NB4 (cell line): ENCODE measurements around the gene TBC1D2B.

Experiments
- CTCF ChIP-seq: IDR thresholded peaks from one replicate; pipeline ENCODE4 v1.5.1; 2012; ENCODE audit warnings: low read depth, low read length
- MAX ChIP-seq: IDR thresholded peaks from 2 replicates; pipeline ENCODE4 v1.6.1; 2011; ENCODE audit warnings: low read depth, low read length
- POLR2A ChIP-seq: IDR thresholded peaks from 2 replicates; pipeline ENCODE4 v1.6.1; 2011; ENCODE audit warnings: mild to moderate bottlenecking; ENCODE audit not compliant: insufficient read length; ENCODE audit errors: extremely low read depth

GRCh38 chr15:78035861-78036476 lies 41.5 kb downstream of the TBC1D2B start:
- TF ChIP-seq POLR2A (no peak), CTCF (no peak), MAX (no peak)
